Effector memory CD8-positive, alpha-beta T cell (primary cell): ENCODE results near the gene RAD50.
A peak's percentile ranks its signal among the peaks of the same experiment; 100 is the strongest.

Source experiments
- ATAC-seq: fragments of 150-1000 bp; cut with Tn5 transposase; replicated peaks from 2 replicates; pipeline ENCODE4 v1.10.0; 2021; ENCODE audit warnings: mild to moderate bottlenecking, moderate library complexity
- DNase-seq, 3 experiments: peaks; one replicate each; pipeline ENCODE4 v3.0.0; 2021
- H3K27ac Mint-ChIP-seq, 2 donors: one replicate each; pipeline ENCODE4 v1.8.0; 2022; ENCODE audit warnings: mild to moderate bottlenecking in 2 of 2, mixed read lengths in 2 of 2, moderate library complexity in 2 of 2
- H3K27me3 Mint-ChIP-seq, 2 donors: one replicate each; pipeline ENCODE4 v1.8.0; 2022; ENCODE audit warnings: mixed read lengths in 2 of 2
- H3K36me3 Mint-ChIP-seq: one replicate; pipeline ENCODE4 v1.8.0; 2022; ENCODE audit warnings: mild to moderate bottlenecking, moderate library complexity, mixed read lengths; ENCODE audit not compliant: insufficient read depth
- H3K4me1 Mint-ChIP-seq, 2 donors: one replicate each; pipeline ENCODE4 v1.8.0; 2022; ENCODE audit warnings: low read depth in 2 of 2, mixed read lengths in 2 of 2
- H3K4me3 Mint-ChIP-seq, 2 donors: one replicate each; pipeline ENCODE4 v1.8.0; 2022; ENCODE audit warnings: mild to moderate bottlenecking in 2 of 2, mixed read lengths in 2 of 2, moderate library complexity in 2 of 2
- H3K9me3 Mint-ChIP-seq, 2 donors: one replicate each; pipeline ENCODE4 v1.8.0; 2022; ENCODE audit warnings: mixed read lengths in 2 of 2

The RAD50 gene

DNA sequence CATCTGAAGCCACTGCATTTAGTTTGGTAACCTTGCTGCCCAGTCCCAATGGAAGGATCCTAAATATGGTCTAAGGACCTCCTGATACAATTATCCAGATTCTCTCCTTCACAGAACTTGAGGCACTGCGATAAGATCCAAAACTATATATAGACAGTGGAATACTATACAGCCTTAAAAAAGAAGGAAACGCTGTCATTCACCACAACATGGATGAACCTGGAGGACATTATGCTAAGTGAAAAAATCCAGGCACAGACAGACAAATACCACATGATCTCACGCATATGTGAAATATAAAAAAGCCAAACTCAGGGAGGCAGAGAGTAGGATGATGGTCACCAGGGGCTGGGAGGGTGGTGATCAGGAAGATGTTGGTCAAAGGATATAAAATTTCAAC, 114.2 kb downstream of the RAD50 start:
- no peaks in the 10 kb centered on the region for H3K9me3 Mint-ChIP-seq
- H3K4me1 Mint-ChIP-seq = peaks cover 18 to 30% of the 10 kb centered on the region in 2 donors
- H3K27ac Mint-ChIP-seq = no peak overlapping the region
- no peak overlapping the region for H3K4me3 Mint-ChIP-seq
- no peak for ATAC-seq
- peaks cover 0 to 36% of the 10 kb centered on the region in 2 donors for H3K27me3 Mint-ChIP-seq
- no peak for DNase-seq
- no peaks in the 10 kb centered on the region for H3K36me3 Mint-ChIP-seq

DNA sequence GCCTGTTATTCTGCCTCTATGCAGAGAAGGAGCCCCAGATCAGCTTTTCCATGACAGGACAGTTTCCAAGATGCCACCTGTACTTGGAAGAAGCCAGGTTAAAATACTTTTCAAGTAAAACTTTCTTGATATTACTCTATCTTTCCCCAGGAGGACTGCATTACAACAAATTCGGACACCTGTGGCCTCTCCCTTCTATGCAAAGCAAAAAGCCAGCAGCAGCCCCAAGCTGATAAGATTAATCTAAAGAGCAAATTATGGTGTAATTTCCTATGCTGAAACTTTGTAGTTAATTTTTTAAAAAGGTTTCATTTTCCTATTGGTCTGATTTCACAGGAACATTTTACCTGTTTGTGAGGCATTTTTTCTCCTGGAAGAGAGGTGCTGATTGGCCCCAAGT, 116.7 kb downstream of the RAD50 start:
- H3K4me1 Mint-ChIP-seq = peaks cover 21 to 35% of the 10 kb centered on the region in 2 donors
- H3K27ac Mint-ChIP-seq = peak overlapping the region; percentile 83 to 89
- DNase-seq (no peak), ATAC-seq (no peak)
- peaks cover 0 to 17% of the 10 kb centered on the region in 2 donors for H3K27me3 Mint-ChIP-seq
- H3K4me3 Mint-ChIP-seq = no peak overlapping the region
- H3K36me3 Mint-ChIP-seq = no peaks in the 10 kb centered on the region
- H3K9me3 Mint-ChIP-seq = no peaks in the 10 kb centered on the region

DNA sequence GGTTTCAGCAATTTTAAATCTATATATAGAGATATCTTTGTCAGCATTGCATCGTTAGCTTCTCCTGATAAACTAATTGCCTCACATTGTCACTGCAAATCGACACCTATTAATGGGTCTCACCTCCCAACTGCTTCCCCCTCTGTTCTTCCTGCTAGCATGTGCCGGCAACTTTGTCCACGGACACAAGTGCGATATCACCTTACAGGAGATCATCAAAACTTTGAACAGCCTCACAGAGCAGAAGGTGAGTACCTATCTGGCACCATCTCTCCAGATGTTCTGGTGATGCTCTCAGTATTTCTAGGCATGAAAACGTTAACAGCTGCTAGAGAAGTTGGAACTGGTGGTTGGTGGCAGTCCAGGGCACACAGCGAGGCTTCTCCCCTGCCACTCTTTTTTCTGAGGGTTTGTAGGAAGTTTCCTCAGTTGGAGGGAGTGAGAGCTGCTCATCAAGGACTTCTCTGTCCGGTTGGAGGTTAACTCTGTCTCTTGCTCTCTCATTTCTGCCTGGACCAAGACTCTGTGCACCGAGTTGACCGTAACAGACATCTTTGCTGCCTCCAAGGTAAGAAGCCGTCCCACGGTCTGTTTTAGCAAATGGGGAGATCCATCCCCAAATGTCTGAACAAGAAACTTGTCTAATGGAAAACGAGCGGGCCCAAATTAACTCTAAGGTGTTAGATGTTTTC, 117.3 kb downstream of the RAD50 start, which contains the start of gene IL4:
IL4 (plus strand) TSS at position 51 of the 692 bp plus-strand sequence; CDS start at position 113, 62 bp downstream.
- peak; percentile 41 for ATAC-seq
- H3K9me3 Mint-ChIP-seq = no peaks in the 10 kb centered on the region
- peaks cover 0 to 17% of the 10 kb centered on the region in 2 donors for H3K27me3 Mint-ChIP-seq
- H3K36me3 Mint-ChIP-seq = no peaks in the 10 kb centered on the region
- peak within 1 kb of the TSS; percentile 66 to 69 for H3K4me3 Mint-ChIP-seq
- no peak for DNase-seq
- H3K27ac Mint-ChIP-seq = peak within 1 kb of the TSS; percentile 83 to 89
- peaks cover 21 to 35% of the 10 kb centered on the region in 2 donors for H3K4me1 Mint-ChIP-seq

DNA sequence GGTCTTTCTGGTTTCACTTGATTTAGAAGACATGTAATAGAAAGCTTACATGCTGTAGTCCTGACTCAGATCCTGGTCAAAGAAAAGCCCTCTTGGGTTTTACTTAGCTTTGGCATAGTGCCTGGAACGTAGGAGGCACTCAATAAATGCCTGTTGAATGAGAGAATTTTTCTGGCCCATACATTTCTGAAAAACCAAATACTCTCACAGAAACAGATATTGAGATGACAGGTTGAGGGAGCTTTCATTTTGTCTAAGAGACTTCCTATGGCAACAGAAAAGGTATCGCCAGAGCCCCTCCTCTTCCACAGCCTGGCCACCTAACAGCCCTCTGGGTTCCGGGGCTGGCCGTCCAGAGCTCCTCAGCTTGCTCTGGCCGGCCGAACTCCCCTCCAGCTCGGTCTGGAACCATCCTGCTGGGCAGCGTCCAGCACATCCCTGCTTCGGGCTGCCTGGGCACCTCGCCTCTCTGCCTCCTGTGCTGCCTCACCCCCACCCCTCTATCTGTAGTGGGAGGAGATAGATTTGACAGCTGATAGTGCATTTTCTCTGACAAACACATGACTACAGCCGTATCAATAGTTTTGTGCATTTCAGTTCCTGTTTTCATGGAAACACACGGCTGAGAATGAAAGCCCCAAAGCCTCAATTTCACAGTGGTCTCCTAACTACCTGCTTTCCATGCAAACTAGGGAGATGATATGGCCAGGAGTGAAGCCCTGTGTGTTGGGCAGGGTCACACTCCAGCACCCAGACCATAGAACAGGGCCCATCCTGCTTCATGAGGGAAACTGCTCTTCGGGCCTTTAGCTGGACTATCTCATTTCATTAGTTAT, 118.1 kb downstream of the RAD50 start:
- ATAC-seq (peak; percentile 59), DNase-seq (no peak)
- Mint-ChIP-seq H3K4me3 (peak overlapping the region; percentile 66 to 69), H3K36me3 (no peaks in the 10 kb centered on the region), H3K4me1 (peaks cover 21 to 35% of the 10 kb centered on the region in 2 donors), H3K27me3 (peaks cover 0 to 12% of the 10 kb centered on the region in 2 donors), H3K27ac (peak overlapping the region; percentile 83 to 89), H3K9me3 (no peaks in the 10 kb centered on the region)

GRCh38 chr5:132675936-132676689, 119.3 kb downstream of the RAD50 start:
- peak overlapping the region in 1 of 2 donors; percentile 64 for H3K27ac Mint-ChIP-seq
- peaks cover 21 to 33% of the 10 kb centered on the region in 2 donors for H3K4me1 Mint-ChIP-seq

GRCh38 chr5:132677191-132677590, 120.4 kb downstream of the RAD50 start:
- Mint-ChIP-seq H3K27me3 (no peaks in the 10 kb centered on the region), H3K36me3 (no peaks in the 10 kb centered on the region), H3K27ac (peak overlapping the region in 1 of 2 donors; percentile 64), H3K4me1 (peaks cover 21 to 32% of the 10 kb centered on the region in 2 donors), H3K9me3 (no peaks in the 10 kb centered on the region), H3K4me3 (no peak overlapping the region)
- no peak for ATAC-seq
- DNase-seq = no peak

More at GRCh38 chr5:132675936-132676689, 119.3 kb downstream of the RAD50 start:
- H3K9me3 Mint-ChIP-seq = no peaks in the 10 kb centered on the region
- peaks cover 0 to under 1% of the 10 kb centered on the region in 2 donors for H3K27me3 Mint-ChIP-seq
- ATAC-seq (peak; percentile 50), DNase-seq (no peak)
- no peaks in the 10 kb centered on the region for H3K36me3 Mint-ChIP-seq
- peak overlapping the region; percentile 0 to 69 for H3K4me3 Mint-ChIP-seq

- H3K9me3 Mint-ChIP-seq = no peaks in the 10 kb centered on the region
- peaks cover 21 to 32% of the 10 kb centered on the region in 2 donors for H3K4me1 Mint-ChIP-seq
- ATAC-seq (no peak), DNase-seq (no peak)
- H3K27ac Mint-ChIP-seq = no peak overlapping the region
- no peaks in the 10 kb centered on the region for H3K27me3 Mint-ChIP-seq
- no peaks in the 10 kb centered on the region for H3K36me3 Mint-ChIP-seq
- H3K4me3 Mint-ChIP-seq = no peak overlapping the region
Observed at GRCh38 chr5:132677682-132678400, 121.1 kb downstream of the RAD50 start.

- no peak overlapping the region for H3K4me3 Mint-ChIP-seq
- H3K27me3 Mint-ChIP-seq = no peaks in the 10 kb centered on the region
- no peak overlapping the region for H3K27ac Mint-ChIP-seq
- ATAC-seq (no peak), DNase-seq (no peak)
- peaks cover 21 to 29% of the 10 kb centered on the region in 2 donors for H3K4me1 Mint-ChIP-seq
- H3K36me3 Mint-ChIP-seq = no peaks in the 10 kb centered on the region
- no peaks in the 10 kb centered on the region for H3K9me3 Mint-ChIP-seq
Observed at GRCh38 chr5:132678735-132679134, 122.0 kb downstream of the RAD50 start.

DNA sequence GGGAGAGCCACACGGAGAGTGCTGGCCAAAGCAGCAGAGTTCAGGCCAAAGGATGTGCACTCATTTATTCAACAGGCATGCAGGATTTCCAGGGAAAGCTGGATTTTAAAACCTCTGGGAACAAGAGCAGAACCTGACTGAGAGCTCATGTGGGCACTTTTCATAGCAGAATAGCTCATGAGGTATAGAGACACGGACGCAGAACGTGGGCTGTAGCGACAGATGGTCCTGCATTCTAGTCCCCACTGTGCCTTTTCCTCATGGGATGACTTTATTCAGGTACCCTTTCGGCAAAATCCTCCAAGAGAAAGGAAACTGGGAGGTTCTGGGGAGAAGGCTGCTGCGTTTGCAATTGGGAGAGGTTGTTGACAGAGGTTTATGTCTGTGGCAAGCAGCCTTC, 122.4 kb downstream of the RAD50 start:
- H3K4me3 Mint-ChIP-seq = no peak overlapping the region
- ATAC-seq = no peak
- H3K27me3 Mint-ChIP-seq = no peaks in the 10 kb centered on the region

GRCh38 chr5:132679717-132680380, 123.1 kb downstream of the RAD50 start:
- no peak for DNase-seq
- Mint-ChIP-seq H3K9me3 (no peaks in the 10 kb centered on the region), H3K4me3 (no peak overlapping the region), H3K27ac (no peak overlapping the region), H3K27me3 (no peaks in the 10 kb centered on the region), H3K36me3 (no peaks in the 10 kb centered on the region), H3K4me1 (peaks cover 14 to 22% of the 10 kb centered on the region in 2 donors)
- ATAC-seq = no peak

More for the DNA sequence above, 122.4 kb downstream of the RAD50 start:
- Mint-ChIP-seq H3K36me3 (no peaks in the 10 kb centered on the region), H3K4me1 (peaks cover 17 to 24% of the 10 kb centered on the region in 2 donors), H3K27ac (no peak overlapping the region), H3K9me3 (no peaks in the 10 kb centered on the region)
- no peak for DNase-seq

DNA sequence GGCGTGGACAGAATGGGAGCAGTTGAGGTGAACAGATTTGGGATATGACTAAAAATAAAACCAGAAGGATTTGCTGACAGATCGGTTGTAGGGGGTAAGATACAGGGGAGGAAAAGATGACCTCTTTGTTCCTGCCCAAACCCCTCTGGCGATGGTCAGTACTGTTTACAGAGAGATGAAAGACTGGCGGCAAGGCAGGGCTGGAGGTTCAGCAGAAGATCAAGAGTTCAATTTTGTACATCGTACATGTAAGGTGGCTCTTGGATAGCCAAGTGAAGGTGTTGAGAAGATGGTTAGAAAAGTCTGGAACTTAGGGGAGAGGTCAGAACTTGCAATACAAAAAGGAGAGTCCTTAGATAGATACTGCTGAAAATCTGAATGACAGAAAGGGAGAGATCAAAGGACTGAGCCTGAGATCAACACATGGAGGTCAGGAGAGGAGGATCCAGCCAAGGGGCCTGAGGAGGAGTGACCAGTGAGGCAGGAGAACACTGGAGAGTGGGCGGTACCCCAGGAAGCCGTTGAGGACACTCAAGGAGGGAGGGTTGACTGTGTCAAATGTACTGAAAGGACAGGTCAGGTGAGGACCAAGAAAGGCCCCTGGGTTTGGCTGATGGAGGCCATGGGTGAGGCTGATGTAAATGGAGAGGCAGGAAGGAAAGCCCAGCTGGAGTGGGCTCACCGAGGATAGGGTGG, 124.2 kb downstream of the RAD50 start:
- ATAC-seq = no peak
- Mint-ChIP-seq H3K36me3 (no peaks in the 10 kb centered on the region), H3K4me3 (no peak overlapping the region), H3K4me1 (peaks cover 11 to 19% of the 10 kb centered on the region in 2 donors), H3K9me3 (no peaks in the 10 kb centered on the region), H3K27me3 (no peaks in the 10 kb centered on the region), H3K27ac (no peak overlapping the region)
- DNase-seq = no peak

DNA sequence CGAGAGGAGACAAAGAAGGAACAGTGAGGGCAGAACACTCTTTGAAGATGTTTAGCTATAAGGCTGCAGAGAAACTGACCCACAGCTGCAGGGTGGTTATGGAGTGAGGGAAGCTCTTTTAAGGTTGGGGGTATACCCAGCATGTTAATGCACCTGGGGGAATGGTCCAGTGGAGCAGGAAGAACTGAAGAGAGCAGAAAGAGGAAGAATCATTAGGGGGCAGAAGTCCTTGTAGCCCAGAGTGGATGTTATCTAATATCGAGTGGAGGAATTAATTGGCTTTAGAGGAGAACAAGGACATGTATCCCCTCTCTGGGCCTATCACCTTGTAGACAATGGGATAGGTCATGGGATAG, 124.7 kb downstream of the RAD50 start:
- DNase-seq (no peak), ATAC-seq (no peak)
- Mint-ChIP-seq H3K27me3 (no peaks in the 10 kb centered on the region), H3K4me3 (no peak overlapping the region), H3K36me3 (no peaks in the 10 kb centered on the region), H3K4me1 (peaks cover 6 to 14% of the 10 kb centered on the region in 2 donors), H3K9me3 (no peaks in the 10 kb centered on the region), H3K27ac (no peak overlapping the region)
